HG03060 (cell line): ENCODE data around the gene TUBGCP6.

Source experiments
- ATAC-seq: cut with Tn5 transposase; IDR thresholded peaks from one replicate; pipeline ENCODE4 v1.9.1; 2021; ENCODE audit warnings: low read depth, moderate number of reproducible peaks; ENCODE audit not compliant: unreplicated experiment

TUBGCP6 gene

DNA sequence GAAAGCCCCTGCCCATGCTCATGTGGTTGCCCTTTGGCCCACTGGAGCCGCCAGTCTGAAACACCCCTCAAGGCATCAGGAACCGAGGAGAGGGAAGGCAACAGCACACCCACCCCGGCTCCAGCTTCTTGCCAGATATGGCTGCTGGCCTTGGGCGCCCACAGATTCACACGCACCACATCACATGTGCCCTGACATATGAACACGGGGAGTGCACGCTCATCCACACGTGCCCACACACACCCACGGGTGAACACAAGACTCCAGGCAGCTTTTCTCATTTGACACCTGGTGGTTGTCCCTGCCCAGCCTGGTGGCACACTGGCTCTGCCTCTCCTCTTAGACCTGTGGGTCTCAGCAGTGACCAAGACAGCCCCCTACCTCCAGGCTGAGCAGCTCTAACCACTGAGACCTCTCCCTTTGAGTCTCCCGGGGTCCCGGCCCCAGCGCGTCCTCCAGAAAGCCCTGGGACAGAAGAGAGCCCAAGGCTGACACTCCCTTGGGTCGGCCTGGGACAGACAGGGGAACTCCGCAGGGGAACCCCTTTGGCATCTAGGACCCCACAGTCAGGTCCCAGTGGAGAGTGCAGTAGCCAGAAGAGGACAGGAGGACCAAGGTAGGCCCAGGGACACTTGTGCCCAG is 19.4 kb upstream of the TUBGCP6 start:
- ATAC-seq = no peak

DNA sequence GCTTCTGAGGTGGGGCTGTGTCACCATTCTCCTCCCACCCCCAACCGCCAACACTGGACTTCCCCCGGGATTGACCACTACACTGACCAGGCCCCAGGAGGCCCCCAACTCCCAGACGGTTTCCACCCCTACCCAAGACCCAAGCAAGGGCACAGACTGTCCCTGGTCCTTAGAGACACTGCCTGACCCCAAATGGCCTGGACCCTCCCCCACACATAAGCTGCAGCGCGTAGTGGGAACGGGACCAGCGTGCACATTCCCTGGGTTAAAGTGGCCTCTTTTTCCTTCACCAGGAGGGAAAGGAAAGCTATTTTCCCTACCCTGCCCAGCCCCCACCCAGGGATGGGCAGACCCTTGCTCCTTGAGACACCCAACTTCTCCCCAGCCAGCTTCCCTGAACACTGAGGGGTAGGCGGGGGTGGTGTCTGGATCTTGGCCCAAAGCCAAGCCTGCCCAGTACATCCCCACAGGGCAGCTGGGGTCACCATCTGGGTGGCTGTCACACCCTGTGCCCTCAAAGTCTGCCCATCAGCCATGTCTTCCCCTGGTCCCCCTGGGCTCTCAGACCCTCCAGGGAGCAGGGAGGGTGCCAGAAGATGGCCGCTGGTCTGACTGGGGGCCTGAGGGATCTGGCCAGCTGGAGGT is 18.3 kb upstream of the TUBGCP6 start:
- ATAC-seq = no peak

DNA sequence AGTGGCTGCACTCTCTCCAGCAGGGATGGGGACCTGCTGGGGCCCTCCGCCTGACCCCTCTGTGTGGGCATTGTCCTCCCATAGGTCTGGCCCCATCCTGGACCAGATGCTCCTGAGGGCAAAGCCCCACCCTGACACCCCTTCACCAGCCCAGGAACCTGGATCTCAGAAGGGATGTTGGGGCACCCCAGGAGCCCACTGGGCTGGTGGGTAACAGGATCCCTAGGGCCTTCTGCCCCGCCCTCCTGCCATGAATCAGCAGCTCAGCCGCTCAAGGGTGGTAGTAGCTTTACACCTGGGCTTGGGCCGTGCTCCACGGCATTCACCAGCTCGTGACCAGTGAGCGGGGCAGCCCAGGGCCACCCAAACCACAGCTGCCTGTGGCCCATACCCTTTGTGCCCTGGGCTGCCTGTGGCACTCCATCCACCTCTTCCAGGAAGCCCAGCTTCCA is 17.7 kb upstream of the TUBGCP6 start:
- no peak for ATAC-seq

DNA sequence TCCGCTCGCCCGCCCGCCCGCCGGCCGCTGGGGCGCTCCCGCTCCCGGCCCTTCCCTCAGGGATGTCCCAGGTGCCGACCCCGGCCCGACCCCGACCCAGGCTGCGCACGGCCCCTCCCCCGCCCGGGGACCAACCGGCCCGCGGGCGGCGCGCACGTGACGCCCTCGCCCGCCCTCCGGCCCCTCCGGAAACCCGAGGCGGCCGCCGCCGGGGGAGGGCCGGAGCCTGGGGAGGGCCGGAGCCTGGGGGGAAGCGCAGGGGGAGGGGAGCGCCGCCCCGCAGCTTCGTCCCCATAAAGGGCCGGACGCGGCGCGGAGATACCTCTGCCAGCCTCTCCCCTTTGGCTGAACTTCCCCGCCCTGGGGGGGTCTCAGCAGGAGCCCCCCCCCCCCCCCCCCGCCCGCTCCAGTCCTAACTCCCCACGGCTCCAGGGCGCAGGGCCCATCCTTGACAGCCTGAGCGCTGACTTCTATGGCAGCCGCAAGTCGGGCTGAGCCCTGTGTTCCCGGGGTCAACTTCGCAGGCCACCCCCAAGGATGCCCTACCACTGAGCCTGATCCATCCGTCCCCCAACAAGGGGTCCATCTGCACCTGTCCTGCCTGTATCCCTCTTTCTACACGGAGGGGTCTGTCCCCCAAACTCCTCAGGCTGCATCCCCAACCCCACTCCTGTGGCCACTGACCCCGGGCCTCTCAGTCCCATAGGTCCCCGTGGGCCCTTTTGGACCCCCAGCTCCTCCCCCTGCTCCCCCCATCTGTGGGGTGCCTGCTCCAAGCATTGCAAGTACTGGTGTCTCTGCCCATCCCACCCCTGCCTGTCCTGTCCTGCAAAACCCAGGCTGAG is 17.0 kb upstream of the TUBGCP6 start, which contains the start of gene MAPK12:
Gene MAPK12, minus strand, starts transcription at position 69 of the 845 bp plus-strand sequence. CDS start 174 bp downstream, outside the sequence.
- no peak for ATAC-seq

DNA sequence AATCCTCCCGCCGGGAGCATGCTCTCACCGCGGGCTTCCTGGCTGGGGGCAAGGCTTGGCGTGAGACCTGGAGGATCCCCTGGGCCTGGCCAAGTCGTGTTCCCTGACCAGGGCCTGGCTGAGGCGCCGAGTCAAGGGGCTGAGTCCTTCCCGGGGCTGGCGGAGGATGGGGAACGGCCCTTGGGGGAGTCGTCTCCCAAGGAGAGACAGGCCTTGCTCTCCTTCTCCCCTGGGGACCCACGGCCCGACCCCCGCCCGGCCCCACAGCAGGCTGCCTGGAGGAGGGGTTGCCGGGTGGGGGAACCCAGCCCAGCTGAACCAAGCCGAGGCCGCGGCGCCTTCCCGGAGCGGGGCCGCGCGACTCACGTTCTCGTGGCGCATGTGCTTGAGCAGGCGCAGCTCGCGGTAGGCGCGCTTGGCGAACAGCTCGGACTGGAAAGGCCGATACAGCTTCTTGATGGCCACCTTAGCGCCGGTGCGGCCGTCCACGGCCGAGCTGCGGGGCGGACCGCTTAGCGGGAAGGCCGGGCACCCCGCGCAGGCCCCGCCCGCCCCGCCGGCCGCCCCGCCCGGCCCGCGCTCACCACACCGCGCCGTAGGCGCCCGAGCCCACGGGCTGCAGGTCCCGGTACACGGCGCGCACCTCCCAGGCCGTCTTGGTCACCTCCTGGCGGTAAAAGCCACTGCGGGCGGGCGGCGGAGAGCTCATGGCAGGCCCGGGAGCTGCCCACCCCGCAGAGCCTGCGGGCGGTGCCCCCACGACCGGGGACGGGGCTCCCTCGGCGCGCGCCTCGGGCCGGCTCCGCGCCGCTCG is 16.2 kb upstream of the TUBGCP6 start:
- ATAC-seq = no peak

DNA sequence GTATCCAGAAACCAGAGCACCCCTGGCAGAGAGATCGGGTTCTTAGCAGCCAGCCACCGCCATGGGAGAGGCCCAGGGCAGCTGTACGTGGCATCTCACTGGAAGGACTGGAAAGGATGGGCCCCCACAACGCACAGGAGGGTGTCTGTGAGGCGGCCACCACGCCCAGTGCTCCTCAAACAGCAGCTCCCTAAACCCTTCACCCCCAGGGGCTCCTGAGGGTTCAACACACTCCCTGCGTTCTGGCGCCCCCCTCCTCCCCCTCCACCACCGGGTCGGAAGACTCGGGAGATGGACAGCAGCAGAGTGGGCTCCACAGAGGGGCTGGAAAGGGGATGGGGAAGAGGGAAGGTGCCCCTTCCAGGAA is 15.6 kb upstream of the TUBGCP6 start:
- no peak for ATAC-seq

DNA sequence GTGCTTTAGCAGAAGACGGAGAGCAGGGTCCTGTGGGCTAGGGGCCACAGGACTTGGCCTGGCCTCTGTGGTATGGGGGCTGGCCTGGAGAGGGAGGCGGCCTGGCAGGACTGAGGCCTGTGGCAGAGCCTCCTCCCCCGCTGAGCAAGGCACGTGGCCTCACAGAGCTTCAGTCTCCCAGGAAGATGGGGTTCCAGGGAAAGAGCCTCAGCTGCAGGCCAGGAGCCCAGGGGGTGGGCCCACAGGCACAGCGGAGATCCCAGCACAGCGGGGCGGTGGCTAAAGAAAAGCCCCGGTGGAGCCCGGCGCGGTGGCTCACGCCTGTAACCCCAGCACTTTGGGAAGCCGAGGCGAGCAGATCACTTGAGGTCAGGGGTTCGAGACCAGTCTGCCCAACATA is 14.5 kb upstream of the TUBGCP6 start:
- ATAC-seq = no peak

DNA sequence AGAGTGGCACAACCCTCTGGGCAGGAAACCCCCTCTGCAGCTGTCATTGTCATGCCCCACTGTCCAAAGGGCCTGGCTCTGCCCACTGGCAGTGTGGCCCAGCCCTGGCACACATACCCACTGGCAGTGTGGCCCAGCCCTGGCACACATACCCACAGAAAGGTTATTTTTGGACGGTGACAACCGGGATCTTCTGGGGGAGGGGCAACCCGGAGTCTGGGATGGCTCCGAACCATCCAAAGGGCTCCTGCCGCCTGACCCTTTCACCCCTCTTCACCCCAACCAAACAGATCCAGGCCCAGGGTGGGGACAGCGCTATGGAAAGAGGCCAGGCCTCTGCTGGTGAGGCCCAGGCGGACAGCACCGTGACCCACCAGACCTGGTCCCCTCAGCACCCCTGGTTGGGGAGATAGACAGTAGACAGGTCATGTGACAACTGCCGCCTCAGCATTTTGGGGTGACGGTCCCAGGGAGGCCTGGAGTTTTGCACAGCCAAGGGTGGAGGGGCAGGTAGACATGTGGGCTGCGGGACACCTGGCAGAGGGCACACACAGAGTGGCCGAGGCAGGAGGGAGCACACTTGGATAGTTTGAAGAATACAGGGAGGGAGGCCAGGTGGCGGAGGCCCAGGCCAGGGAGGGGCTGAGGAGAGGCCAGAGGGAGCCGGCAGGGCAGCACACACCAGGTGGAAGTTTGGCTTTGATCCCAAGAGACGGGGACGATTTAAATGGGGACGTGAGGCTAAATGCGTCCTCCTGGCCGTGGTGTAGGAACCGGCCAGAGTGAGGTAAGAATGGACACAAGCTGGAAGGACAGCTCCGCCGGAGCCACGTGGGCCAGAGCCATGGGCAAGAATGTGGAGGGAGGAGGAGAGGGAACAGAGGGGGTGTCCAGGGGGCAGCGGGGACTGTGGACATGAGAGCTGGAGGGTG is 13.8 kb upstream of the TUBGCP6 start:
- no peak for ATAC-seq

DNA sequence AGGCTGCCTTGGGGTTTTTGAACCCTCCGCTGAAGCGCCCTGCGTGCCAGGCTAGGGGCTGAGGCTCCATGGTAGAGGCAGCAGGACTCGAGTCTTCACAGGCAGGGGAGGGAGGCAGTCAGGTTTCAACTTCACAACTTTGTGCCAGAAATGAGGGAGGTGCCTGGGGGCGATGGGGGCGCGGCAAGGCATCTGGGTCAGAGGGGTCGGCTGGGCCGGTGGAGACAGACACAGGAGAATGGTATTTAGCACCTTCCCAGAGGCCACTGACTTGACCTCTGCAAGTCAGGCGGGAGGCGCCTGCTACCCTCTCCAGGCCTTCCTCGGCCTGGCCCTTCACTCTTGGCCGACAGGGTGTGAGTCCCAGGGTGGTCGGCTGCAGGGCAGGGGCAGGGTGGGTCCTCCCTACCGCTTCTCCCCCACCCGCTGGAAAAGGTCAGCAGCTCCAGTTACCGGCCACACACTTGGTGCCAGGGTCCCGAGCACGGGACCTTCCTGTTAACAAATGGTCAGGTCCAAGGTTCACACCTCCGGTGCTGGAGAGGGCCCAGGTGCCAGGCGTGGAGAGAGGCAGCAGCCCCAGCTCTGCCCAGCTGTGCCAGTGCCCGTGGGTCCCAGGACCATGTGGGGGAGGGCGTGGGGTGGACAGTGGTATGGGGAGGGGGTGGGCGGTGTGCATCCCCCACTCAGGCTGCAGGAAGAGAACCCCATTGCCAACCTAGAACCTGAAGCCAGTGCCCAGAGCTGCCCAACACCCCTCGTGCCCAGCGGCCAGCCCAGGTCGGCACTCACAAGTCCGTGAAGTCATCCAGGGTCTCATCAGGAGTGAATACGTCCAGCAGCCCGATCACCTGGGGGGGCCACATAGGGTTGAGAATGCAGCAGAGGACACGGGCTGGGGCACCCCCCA is 12.9 kb upstream of the TUBGCP6 start:
- ATAC-seq = no peak

DNA sequence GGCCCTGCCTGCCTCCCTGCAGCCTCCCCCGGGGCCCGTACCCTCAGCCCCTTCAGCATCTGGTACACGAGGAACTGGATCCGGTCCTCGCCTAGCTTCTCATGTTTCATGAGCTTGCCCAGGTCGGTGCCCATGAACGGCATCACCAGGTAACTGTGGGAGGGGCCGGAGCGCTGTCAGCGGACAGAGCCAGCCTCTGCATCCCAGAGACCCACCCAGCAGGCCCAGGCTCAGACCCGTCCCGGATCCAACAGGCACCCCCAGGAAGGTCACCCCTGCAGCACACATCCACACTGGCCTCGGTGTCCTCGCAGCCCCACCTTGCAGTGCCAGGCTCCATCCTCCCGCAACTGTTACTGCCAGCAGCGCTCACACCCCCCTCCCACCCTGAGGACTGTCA is 12.2 kb upstream of the TUBGCP6 start:
- ATAC-seq = no peak

DNA sequence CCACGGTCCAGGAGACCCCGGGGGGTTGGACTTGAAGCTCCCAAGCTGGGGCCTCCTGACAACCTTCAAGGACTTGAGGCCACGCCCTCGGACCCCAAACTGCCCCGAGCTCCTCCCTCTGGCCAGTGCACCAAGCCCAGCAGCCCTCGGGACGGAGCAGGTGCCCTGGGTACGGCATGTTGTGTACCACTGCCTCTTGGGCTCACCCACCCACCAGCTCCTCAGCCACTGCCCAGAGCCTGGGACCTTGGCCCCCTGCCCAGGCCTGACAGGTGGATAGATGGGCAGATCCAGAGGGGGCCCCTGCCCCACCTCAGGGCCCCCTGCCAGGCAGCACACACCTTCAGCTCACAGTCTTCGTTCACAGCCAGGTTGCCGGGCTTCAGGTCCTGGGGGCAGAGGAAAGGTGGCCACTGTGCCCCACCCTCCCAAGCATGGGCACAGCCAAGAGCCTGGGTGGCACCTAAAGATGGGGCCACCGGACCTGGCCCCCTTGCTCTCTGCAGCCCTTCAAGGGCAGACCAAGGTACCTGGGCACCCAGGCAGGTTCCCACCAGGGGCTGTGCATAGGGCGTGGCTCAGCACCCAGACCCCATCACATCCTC is 11.5 kb upstream of the TUBGCP6 start:
- ATAC-seq = no peak

DNA sequence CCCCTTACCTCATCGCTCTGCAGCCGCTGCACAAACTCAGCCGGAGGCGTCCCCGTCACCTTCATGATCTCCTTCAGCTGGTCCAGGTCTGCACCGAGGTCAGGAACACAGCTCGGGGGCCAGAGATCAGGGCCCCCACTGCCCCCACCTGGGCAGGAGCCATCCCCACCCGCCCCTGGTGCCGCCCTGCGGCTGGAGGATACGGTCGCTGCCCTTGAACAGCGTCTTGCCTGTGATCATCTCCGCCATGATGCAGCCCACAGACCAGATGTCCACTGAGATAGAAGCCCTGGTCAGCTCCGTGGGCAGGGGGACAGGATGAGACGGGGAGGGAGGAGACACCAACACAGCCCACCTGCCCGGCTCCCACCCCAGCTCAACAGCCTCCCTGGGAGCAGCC is 10.8 kb upstream of the TUBGCP6 start:
- ATAC-seq = no peak

DNA sequence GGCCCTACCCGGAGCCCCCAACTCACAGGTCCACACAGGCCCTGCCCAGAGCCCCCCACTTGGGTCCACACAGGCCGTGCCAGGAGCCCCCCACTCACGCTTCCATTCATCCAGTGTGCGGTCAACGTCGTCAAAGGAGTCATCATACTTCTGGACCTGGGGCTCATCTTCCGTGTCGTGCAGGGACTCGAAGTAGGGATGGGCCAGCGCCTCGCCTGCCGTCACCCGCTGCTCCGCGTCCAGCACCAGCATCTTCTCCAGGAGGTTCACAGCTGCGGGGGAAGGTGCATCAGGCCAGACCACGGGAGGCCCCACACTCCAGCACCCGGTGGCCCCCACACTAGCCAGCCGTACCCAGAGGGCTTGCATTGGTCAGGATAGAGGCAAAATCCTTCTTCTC is 10.3 kb upstream of the TUBGCP6 start:
- no peak for ATAC-seq

DNA sequence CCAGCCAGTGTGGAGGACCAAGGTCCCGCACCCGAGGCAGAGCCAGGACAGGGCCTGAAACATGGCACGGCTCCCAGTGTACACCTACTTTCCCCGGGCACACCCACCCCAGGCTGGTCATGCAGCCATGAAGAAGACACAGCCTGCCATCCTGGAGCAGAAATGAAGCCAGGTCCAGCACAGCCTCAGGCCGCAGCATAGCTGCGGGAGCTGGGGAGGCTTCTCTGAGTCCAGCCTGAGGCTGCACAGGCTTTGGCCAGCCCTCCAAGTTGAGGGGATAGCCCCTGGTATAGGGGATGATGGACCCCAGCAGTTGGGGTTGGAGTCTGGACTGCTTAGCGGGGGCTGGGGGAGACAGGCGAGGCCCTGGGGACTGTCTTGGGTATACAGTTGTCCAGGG is 9.1 kb upstream of the TUBGCP6 start:
- no peak for ATAC-seq

DNA sequence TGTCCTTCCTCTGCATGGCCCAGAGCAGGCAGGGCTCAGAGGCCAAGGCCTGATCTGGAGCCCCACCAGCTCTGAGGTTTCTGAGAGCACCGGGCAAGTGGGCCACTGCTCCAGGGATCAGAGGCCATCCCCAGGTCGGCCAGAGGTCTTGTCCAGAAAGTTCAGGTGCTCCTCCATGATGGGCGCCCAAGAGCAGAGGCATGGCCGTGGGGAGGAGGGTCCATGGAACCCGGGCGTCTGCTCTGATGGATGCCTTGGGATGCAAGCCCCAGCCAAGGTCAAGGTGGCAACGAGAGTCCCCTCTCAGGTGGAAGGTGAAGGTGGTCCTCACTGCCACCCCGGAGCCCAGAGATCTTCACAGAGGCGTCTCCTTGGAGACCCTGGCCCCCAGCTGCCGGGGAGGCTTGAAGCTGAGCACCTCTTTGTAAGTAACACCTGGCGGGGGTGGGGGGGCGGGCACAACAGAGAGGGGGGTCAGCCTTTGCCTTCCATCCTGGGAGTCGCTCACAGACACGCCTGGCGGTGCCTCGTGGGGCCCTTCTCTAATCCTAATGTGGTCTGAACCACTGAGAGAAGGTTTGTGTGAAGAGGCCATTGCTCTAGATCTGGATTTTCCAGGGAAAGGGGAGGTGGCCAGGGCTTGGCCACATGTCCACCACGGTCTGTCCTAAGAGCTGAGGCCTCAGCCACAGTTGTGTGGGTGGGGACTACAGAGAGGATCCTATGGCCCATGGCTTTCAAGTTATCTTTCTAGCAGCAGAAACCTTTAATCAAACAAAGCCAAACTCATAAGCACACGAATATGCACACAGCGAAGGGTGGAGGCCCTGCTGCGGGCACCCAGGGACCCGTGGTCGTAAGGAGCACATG is 8.5 kb upstream of the TUBGCP6 start:
- ATAC-seq = no peak

DNA sequence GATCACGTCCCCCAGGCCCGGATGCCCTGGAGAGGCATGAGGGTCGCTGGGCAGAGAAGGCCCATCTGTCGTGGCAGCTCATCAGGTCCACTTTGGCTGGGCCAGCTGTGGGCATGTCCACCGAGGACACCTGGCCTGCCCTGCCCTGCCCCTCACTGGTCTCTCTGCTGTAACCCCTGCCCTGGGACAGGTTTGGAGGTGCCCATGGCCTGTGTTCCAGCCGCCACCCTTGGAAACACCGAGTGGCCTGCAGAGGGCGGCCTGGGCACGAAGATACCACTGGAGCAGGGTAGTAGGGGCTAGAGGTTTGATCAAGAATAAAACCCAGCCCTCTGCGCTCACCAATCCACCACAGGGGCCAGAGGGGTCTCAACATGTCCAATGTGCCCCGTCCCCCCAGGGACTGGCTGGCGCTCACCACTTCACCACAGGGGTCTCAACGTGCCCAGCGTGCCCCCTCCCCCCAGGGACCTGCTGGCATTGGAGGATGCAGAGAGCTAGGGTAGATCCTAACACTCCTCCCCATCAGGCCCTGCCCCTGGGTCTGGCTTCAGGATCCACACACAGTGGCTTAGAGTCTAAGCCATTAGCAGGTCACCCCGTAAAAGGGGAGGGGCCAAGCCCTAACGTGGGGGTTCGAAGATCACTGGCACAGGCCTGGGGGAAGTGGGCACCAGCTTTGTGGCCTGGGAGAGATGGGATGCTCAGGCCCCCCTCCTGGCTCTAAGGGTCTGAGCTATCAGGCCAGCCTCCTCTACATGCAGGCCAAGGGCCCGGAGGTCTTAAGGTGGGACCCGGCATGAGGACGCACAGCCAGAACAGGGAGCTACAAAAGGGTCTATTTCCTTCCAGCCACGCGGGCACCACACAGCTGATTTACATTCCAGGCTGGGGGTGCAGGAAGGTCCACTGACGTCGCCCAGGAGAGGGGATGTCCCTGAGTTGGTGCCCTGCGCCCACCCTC is 7.5 kb upstream of the TUBGCP6 start:
- ATAC-seq = no peak
